Measurements from ENCODE around the gene CYP2C9. TPM values are rescaled to one million over a fixed set of nuclear protein-coding genes. Genes with fewer than 3 reads are reported as not detected.
A peak's percentile ranks its signal among the peaks of the same experiment; 100 is the strongest.
"Not testable (repeated sequence)": the region's sequence is repeated elsewhere in the genome, so short reads cannot be mapped to it uniquely, and the experiment has no call there.

The CYP2C9 gene
- not detected in 2 replicates for total RNA-seq (2014; rRNA removed; shearing (Covaris generic))

DNA sequence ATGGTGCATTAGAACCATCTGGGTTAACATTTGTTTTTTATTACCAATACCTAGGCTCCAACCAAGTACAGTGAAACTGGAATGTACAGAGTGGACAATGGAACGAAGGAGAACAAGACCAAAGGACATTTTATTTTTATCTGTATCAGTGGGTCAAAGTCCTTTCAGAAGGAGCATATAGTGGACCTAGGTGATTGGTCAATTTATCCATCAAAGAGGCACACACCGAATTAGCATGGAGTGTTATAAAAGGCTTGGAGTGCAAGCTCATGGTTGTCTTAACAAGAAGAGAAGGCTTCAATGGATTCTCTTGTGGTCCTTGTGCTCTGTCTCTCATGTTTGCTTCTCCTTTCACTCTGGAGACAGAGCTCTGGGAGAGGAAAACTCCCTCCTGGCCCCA is at the start of gene CYP2C9:
CYP2C9 (plus strand) TSS at position 276 of the 400 bp plus-strand sequence; CDS start at position 301, 25 bp downstream.
- Histone ChIP-seq H3K36me3 (replicated peaks; ENCODE audit: control insufficient read depth, insufficient read depth, low read length) (no peaks in the 10 kb centered on the region), H3K4me3 (ENCODE audit: insufficient read depth, low read depth, low read length) (no peak within 1 kb of the TSS), H3K27me3 (ENCODE audit: control insufficient read depth, insufficient read depth, low read length) (no peaks in the 10 kb centered on the region)
- DNase-seq = no peak

GRCh38 chr10:94889123-94889522 is 49.3 kb upstream of the CYP2C9 start:
- DNase-seq = no peak
- Histone ChIP-seq H3K36me3 (replicated peaks; ENCODE audit: control insufficient read depth, insufficient read depth, low read length) (no peaks in the 10 kb centered on the region), H3K27me3 (ENCODE audit: control insufficient read depth, insufficient read depth, low read length) (no peaks in the 10 kb centered on the region), H3K4me3 (ENCODE audit: insufficient read depth, low read depth, low read length) (no peak overlapping the region)

GRCh38 chr10:94890264-94891022 is 48.0 kb upstream of the CYP2C9 start:
- no peak for DNase-seq
- no peak overlapping the region for H3K4me3 ChIP-seq (ENCODE audit: insufficient read depth, low read depth, low read length)
- H3K36me3 ChIP-seq (replicated peaks; ENCODE audit: control insufficient read depth, insufficient read depth, low read length) = no peaks in the 10 kb centered on the region
- H3K27me3 ChIP-seq (ENCODE audit: control insufficient read depth, insufficient read depth, low read length) = no peaks in the 10 kb centered on the region

GRCh38 chr10:94898414-94898813 is 40.0 kb upstream of the CYP2C9 start:
- DNase-seq; H3K4me3 ChIP-seq (ENCODE audit: insufficient read depth, low read depth, low read length); H3K36me3 ChIP-seq (replicated peaks; ENCODE audit: control insufficient read depth, insufficient read depth, low read length); H3K27me3 ChIP-seq (ENCODE audit: control insufficient read depth, insufficient read depth, low read length): not testable (repeated sequence)

GRCh38 chr10:94902080-94902479 is 36.4 kb upstream of the CYP2C9 start:
- DNase-seq = no peak
- H3K27me3 ChIP-seq (ENCODE audit: control insufficient read depth, insufficient read depth, low read length) = no peaks in the 10 kb centered on the region
- H3K4me3 ChIP-seq (ENCODE audit: insufficient read depth, low read depth, low read length) = no peak overlapping the region
- H3K36me3 ChIP-seq (replicated peaks; ENCODE audit: control insufficient read depth, insufficient read depth, low read length) = no peaks in the 10 kb centered on the region

DNA sequence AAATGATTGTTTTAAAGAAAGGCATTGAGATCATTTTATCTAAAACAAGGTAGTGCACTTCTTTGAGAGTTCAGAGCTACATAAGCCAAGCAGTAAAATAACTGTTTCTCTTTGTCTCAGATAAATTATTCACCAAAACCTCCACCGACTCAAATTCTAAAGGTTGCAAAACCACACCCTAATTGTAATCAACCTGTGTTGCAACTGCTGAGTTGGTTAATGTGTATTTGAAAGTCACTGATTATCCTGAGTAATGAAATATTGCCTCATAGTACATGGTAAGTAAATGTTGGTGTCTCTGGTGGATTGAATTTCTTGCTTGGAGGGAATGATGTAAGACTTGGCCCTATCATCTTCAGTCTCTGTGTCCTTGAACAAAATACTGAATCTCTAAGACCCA is 35.9 kb upstream of the CYP2C9 start:
- Histone ChIP-seq H3K27me3 (ENCODE audit: control insufficient read depth, insufficient read depth, low read length) (no peaks in the 10 kb centered on the region), H3K36me3 (replicated peaks; ENCODE audit: control insufficient read depth, insufficient read depth, low read length) (no peaks in the 10 kb centered on the region)
- no peak for DNase-seq

DNA sequence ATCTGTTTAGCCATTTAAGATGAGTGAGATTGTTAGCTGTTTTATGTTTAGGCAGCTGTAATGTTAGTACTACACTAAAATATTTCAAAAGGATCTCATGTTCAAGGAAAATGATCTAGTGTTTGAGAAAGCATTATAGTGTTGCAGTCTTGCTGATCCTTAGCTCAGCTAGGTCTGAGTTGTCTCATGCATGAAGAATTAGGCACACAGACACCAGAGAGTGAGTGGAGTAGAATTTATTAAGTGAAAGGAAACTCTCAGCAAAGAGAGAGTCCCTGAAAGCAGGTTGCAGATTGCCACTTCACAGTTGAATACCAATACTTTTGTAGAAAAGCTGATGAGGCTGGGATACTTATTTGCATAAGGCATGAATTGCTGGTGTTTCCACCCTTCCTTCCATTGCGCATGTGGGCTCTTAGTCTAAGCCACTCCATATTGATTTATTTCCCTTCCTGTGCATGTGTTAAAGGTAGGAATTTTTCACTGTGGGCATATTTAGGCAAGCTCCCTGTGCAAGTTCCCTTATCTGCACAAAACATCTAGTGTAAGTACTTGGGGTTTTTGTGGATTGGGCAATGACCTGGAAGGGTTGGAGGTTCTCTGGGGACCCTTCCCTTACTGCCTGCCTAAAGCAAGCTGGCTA is 33.8 kb upstream of the CYP2C9 start:
- not testable (repeated sequence) for DNase-seq; H3K27me3 ChIP-seq (ENCODE audit: control insufficient read depth, insufficient read depth, low read length); H3K4me3 ChIP-seq (ENCODE audit: insufficient read depth, low read depth, low read length); H3K36me3 ChIP-seq (replicated peaks; ENCODE audit: control insufficient read depth, insufficient read depth, low read length)

More for the DNA sequence above, 35.9 kb upstream of the CYP2C9 start:
- no peak overlapping the region for H3K4me3 ChIP-seq (ENCODE audit: insufficient read depth, low read depth, low read length)

DNA sequence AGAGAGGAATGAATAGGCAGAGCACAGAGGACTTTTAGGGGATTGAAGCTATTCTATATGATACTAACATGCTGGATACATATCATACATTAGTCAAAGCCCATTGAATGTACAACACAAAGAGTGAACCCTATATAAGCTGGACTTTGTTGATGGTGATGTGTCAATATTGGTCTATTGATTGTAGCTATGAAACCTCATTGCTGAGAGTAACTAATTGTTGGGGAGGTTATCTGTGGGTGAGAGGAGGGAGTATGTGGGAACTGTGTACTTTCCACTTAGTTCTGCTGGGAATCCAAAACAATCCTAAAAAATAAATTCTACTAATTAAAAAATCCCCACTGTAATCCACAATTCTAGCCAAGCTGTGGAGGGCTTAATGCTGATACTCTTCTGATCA is 22.0 kb upstream of the CYP2C9 start:
- Histone ChIP-seq H3K36me3 (replicated peaks; ENCODE audit: control insufficient read depth, insufficient read depth, low read length) (no peaks in the 10 kb centered on the region), H3K4me3 (ENCODE audit: insufficient read depth, low read depth, low read length) (no peak overlapping the region), H3K27me3 (ENCODE audit: control insufficient read depth, insufficient read depth, low read length) (no peaks in the 10 kb centered on the region)
- no peak for DNase-seq

DNA sequence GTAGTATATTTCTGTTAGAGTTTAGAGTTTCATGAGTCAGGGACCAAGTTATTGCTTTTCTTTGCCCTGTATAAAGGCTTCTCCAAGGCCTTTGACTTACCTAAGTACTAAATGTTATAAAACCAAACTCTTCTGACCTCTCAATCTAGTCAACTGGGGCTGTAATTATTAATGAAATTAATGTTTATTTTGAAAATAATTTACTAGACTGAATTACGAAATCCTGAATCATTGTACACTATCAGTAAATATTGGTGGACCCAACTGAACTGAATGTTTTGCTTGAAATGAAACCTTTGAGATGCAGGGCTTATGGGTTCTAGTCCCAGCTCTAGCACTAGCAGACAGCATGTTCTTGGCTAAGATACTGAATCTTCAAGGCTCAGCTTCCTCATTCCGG is 1.7 kb upstream of the CYP2C9 start:
- H3K36me3 ChIP-seq (replicated peaks; ENCODE audit: control insufficient read depth, insufficient read depth, low read length) = no peaks in the 10 kb centered on the region
- no peaks in the 10 kb centered on the region for H3K27me3 ChIP-seq (ENCODE audit: control insufficient read depth, insufficient read depth, low read length)
- no peak for DNase-seq
- H3K4me3 ChIP-seq (ENCODE audit: insufficient read depth, low read depth, low read length) = no peak overlapping the region

DNA sequence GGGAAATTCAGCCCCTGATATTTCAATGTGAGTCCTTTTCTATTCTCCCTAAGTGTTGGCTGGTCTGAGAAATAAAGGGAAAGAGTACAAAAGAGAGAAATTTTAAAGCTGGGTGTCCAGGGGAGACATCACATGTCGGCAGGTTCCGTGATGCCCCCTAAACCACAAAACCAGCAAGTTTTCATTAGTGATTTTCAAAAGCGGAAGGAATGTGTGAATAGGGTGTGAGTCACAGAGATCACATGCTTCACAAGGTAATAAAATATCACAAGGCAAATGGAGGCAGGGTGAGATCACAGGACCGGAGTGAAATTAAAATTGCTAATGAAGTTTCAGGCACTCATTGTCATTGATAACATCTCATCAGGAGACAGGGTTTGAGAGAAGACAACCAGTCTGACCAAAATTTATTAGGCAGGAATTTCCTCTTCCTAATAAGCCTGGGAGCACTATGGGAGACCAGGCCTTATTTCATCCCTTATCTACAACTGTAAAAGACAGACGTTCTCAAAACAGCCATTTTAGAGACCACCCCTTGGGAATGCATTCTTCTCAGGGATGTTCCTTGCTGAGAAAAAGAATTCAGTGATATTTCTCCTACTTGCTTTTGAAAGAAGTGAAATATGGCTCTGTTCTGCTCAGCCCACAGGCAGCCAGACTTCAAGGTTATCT is 5.1 kb downstream of the CYP2C9 start:
- not testable (repeated sequence) for H3K4me3 ChIP-seq (ENCODE audit: insufficient read depth, low read depth, low read length); H3K27me3 ChIP-seq (ENCODE audit: control insufficient read depth, insufficient read depth, low read length); DNase-seq; H3K36me3 ChIP-seq (replicated peaks; ENCODE audit: control insufficient read depth, insufficient read depth, low read length)

DNA sequence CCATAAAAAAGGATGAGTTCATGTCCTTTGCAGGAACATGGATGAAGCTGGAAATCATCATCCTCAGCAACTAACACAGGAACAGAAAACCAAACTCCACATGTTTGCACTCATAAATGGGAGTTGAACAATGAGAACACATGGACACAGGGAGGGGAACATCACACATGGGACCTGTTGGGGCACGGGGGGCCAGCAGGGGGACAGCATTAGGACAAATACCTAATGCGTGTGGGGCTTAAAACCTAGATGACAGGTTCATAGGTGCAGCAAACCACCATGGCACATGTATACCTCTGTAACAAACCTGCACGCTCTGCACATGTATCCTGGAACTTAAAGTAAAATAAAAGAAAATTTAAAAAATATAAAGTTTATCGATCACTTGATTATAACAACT is 7.7 kb downstream of the CYP2C9 start:
- not testable (repeated sequence) for DNase-seq; H3K36me3 ChIP-seq (replicated peaks; ENCODE audit: control insufficient read depth, insufficient read depth, low read length); H3K27me3 ChIP-seq (ENCODE audit: control insufficient read depth, insufficient read depth, low read length); H3K4me3 ChIP-seq (ENCODE audit: insufficient read depth, low read depth, low read length)

DNA sequence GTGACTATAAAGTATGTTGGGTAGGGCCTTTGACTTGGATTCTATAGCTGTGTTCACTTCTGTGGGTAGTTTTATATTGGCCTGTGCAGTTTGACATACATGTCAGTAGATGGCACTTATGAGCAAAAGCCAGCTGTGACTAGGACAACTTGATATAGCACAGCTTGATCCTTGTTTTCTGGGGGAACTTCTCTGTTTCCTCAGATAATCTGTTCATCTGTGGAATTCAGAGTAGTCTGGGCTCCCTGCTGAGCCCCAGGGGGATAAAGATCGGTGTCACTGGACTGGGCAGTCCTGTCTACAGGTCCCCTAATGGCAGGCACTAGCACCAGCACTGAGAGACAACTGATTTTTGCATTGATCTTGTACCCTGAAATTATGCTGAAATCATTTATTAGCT is 25.4 kb downstream of the CYP2C9 start:
- H3K4me3 ChIP-seq (ENCODE audit: insufficient read depth, low read depth, low read length) = no peak overlapping the region
- no peaks in the 10 kb centered on the region for H3K27me3 ChIP-seq (ENCODE audit: control insufficient read depth, insufficient read depth, low read length)
- no peaks in the 10 kb centered on the region for H3K36me3 ChIP-seq (replicated peaks; ENCODE audit: control insufficient read depth, insufficient read depth, low read length)
- DNase-seq = peak; percentile 23

- H3K36me3 ChIP-seq (replicated peaks; ENCODE audit: control insufficient read depth, insufficient read depth, low read length) = no peaks in the 10 kb centered on the region
- no peaks in the 10 kb centered on the region for H3K27me3 ChIP-seq (ENCODE audit: control insufficient read depth, insufficient read depth, low read length)
- peak; percentile 4 for DNase-seq
- no peak overlapping the region for H3K4me3 ChIP-seq (ENCODE audit: insufficient read depth, low read depth, low read length)
Measured at GRCh38 chr10:94983555-94983954, 45.1 kb downstream of the CYP2C9 start.

- no peak overlapping the region for H3K4me3 ChIP-seq (ENCODE audit: insufficient read depth, low read depth, low read length)
- no peak for DNase-seq
- no peaks in the 10 kb centered on the region for H3K27me3 ChIP-seq (ENCODE audit: control insufficient read depth, insufficient read depth, low read length)
- no peaks in the 10 kb centered on the region for H3K36me3 ChIP-seq (replicated peaks; ENCODE audit: control insufficient read depth, insufficient read depth, low read length)
Measured at GRCh38 chr10:94989192-94989591, 50.7 kb downstream of the CYP2C9 start.
